Glutamatergic neuron (in vitro differentiated cells): ENCODE results near the gene BCAR1. TPM values are rescaled to one million over a fixed set of nuclear protein-coding genes. Genes with fewer than 3 reads are reported as not detected.

Source experiments
- DNase-seq: peaks from one replicate; pipeline ENCODE4 v3.0.0; 2022
- H3K27ac Mint-ChIP-seq: one replicate; pipeline ENCODE4 v1.8.0; 2020; ENCODE audit warnings: mild to moderate bottlenecking, mixed read lengths, inconsistent platforms; ENCODE audit not compliant: unreplicated experiment
- H3K27me3 Mint-ChIP-seq: one replicate; pipeline ENCODE4 v1.8.0; 2020; ENCODE audit warnings: mild to moderate bottlenecking, moderate library complexity, mixed read lengths, inconsistent platforms; ENCODE audit not compliant: unreplicated experiment
- H3K36me3 Mint-ChIP-seq: one replicate; pipeline ENCODE4 v1.8.0; 2020; ENCODE audit warnings: mild to moderate bottlenecking, mixed read lengths, inconsistent platforms; ENCODE audit not compliant: unreplicated experiment
- H3K4me1 Mint-ChIP-seq: one replicate; pipeline ENCODE4 v1.8.0; 2020; ENCODE audit warnings: mild to moderate bottlenecking, low read depth, mixed read lengths, inconsistent platforms; ENCODE audit not compliant: unreplicated experiment
- H3K4me3 Mint-ChIP-seq: one replicate; pipeline ENCODE4 v1.8.0; 2020; ENCODE audit warnings: mild to moderate bottlenecking, mixed read lengths, inconsistent platforms; ENCODE audit not compliant: unreplicated experiment
- H3K9me3 Mint-ChIP-seq: one replicate; pipeline ENCODE4 v1.8.0; 2020; ENCODE audit warnings: mild to moderate bottlenecking, moderate library complexity, mixed read lengths, inconsistent platforms; ENCODE audit not compliant: unreplicated experiment
- total RNA-seq: library from RNA; stranded (reverse); fragmentation: NEBNext Ultra II Directional; extraction: Animal tissue kit (Norgen Biotek cat#: 25700); gene quantifications from one replicate; pipeline ENCODE4 v1.2.1, GENCODE V29; 2021; ENCODE audit not compliant: unreplicated experiment
- TF ChIP-seq, protein P1 (sequence below): fragments of 200-600 bp; sonication (generic); IDR thresholded peaks from one replicate; pipeline ENCODE4 v1.5.0; 2021; ENCODE audit not compliant: partially characterized antibody, unreplicated experiment

Gene BCAR1
- total RNA-seq, 1 donor from 2014 or later, result 212 TPM

DNA sequence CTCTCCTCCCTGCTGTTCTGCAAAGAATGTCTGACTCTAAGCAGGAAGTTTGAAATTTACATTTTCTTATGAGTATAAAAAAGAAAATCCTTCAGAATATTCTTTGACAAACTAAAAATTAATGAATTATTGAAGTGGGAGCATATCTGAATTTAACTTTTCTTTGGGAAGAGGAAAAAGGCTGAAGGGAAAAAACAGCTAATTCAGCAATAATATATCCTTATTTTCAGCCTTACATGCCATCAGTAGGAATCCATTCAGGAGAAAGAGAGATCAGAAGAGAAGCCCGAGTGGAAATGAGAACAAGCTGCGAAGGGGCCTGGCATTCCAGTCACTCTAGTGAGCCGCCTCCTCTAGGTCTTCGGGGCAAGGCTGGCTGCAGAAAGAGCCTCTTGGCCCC, 41.7 kb upstream of the BCAR1 start:
- Mint-ChIP-seq H3K9me3 (peaks cover 6% of the 10 kb centered on the region), H3K36me3 (no peaks in the 10 kb centered on the region)
- TF ChIP-seq, protein P1, sequence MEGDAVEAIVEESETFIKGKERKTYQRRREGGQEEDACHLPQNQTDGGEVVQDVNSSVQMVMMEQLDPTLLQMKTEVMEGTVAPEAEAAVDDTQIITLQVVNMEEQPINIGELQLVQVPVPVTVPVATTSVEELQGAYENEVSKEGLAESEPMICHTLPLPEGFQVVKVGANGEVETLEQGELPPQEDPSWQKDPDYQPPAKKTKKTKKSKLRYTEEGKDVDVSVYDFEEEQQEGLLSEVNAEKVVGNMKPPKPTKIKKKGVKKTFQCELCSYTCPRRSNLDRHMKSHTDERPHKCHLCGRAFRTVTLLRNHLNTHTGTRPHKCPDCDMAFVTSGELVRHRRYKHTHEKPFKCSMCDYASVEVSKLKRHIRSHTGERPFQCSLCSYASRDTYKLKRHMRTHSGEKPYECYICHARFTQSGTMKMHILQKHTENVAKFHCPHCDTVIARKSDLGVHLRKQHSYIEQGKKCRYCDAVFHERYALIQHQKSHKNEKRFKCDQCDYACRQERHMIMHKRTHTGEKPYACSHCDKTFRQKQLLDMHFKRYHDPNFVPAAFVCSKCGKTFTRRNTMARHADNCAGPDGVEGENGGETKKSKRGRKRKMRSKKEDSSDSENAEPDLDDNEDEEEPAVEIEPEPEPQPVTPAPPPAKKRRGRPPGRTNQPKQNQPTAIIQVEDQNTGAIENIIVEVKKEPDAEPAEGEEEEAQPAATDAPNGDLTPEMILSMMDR, result no peak

DNA sequence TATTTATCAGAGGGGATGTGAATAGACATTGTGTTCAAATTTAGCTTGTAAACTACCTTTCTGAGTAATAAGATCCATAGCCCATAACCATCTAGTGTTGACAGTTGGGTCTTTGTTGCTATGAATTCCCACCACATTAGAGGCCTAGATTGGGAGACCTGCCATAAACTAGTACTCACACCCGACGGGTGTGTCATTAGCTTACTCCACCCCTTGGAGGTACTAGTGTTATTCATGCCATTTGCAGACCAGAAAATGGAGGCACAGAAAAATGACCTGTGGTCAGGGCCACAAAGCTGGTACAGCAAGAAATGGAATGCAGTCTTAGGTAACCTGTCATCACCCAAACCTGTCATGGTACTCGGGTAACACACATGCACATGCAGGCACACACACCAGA, 41.3 kb upstream of the BCAR1 start:
- Mint-ChIP-seq H3K4me3 (no peak overlapping the region), H3K36me3 (no peaks in the 10 kb centered on the region), H3K27ac (no peak overlapping the region), H3K4me1 (peaks cover 28% of the 10 kb centered on the region), H3K27me3 (peaks cover 5% of the 10 kb centered on the region), H3K9me3 (peaks cover 6% of the 10 kb centered on the region)
- DNase-seq, result no peak
- TF ChIP-seq, protein P1, result no peak

More for the DNA sequence above, 41.7 kb upstream of the BCAR1 start:
- H3K4me1 Mint-ChIP-seq, result peaks cover 30% of the 10 kb centered on the region
- H3K27ac Mint-ChIP-seq, result no peak overlapping the region
- no peak for DNase-seq
- H3K4me3 Mint-ChIP-seq, result no peak overlapping the region
- peaks cover 6% of the 10 kb centered on the region for H3K27me3 Mint-ChIP-seq

DNA sequence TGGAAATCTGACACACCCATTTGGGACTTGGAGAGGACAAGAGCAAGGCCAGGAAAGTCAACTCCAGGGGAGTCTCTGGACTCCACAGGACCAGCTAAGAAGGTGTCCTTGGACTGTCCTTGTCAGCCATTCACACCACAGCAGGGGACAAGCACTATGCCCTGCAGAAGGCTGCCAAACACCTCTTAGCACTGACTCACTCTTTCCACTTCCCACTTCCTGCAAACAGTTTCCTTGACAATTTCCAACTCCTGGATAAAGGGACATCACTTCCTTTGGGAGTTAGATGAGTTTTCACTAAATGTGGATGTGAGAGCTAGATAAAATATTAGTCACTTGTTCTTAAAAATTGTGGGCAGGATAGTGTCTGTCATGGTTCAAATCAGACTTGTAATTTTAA, 37.8 kb upstream of the BCAR1 start:
- TF ChIP-seq, protein P1, result no peak
- no peak for DNase-seq
- H3K4me3 Mint-ChIP-seq, result no peak overlapping the region
- H3K27ac Mint-ChIP-seq, result peak overlapping the region; percentile 92
- peaks cover 6% of the 10 kb centered on the region for H3K27me3 Mint-ChIP-seq
- peaks cover 7% of the 10 kb centered on the region for H3K9me3 Mint-ChIP-seq
- no peaks in the 10 kb centered on the region for H3K36me3 Mint-ChIP-seq
- H3K4me1 Mint-ChIP-seq, result peaks cover 28% of the 10 kb centered on the region

DNA sequence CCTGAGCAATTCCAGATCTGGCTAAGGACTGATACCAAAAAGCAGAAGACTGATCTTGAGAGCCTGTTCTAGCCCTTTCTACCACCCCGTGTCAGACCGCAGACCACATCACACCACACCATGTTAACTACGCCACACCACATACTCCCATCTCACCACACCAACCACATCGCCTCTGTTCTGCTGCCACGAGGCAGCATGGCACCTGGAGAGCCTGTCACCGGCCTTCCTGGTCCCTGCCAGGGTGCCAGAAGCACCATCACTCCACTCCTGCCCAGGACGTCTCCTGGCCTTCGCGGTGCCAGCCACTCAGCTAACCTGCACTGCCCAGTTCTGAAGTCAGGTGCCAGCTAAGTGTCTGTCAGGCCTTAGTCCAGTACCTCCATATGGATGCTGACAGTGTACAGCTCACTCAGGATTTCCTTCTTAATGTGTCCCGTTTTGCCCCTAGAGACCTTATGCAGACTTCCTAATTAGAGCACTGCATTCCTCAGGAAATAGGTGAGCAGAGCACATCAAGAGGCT, 37.2 kb upstream of the BCAR1 start:
- TF ChIP-seq, protein P1, result no peak

DNA sequence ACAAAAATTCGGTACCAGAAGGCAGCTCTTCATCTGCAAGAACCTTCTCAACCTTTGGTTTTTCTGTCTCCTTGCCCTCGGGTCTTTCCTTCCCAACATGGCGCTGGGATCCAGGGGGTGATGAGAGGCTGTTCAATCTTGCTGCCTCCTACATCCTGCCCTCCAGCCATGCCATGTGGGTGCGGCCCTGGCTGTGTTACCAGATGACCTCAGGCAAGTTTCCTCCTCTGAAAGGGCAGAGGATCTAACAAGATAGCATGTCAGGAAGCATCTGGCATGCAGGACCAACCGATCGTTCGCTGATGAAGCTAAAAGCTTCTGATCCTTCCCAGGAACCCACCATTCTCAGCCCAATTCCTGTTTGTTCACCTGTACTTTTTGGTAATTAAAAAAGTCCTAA, 36.8 kb upstream of the BCAR1 start:
- peak overlapping the region; percentile 92 for H3K27ac Mint-ChIP-seq
- no peaks in the 10 kb centered on the region for H3K36me3 Mint-ChIP-seq
- peaks cover 6% of the 10 kb centered on the region for H3K27me3 Mint-ChIP-seq
- H3K4me1 Mint-ChIP-seq, result peaks cover 22% of the 10 kb centered on the region
- TF ChIP-seq, protein P1, result no peak
- H3K4me3 Mint-ChIP-seq, result peak overlapping the region; percentile 48
- DNase-seq, result no peak
- H3K9me3 Mint-ChIP-seq, result peaks cover 8% of the 10 kb centered on the region

More for the DNA sequence above, 37.2 kb upstream of the BCAR1 start:
- DNase-seq, result no peak
- H3K27ac Mint-ChIP-seq, result peak overlapping the region; percentile 92
- peak overlapping the region; percentile 48 for H3K4me3 Mint-ChIP-seq
- peaks cover 7% of the 10 kb centered on the region for H3K9me3 Mint-ChIP-seq
- peaks cover 6% of the 10 kb centered on the region for H3K27me3 Mint-ChIP-seq
- H3K36me3 Mint-ChIP-seq, result no peaks in the 10 kb centered on the region
- H3K4me1 Mint-ChIP-seq, result peaks cover 22% of the 10 kb centered on the region
